Heart right ventricle (tissue), 16 donors: ENCODE data around the gene TBC1D26. TPM values are rescaled to one million over a fixed set of nuclear protein-coding genes. Genes with fewer than 3 reads are reported as not detected.
"Not testable (repeated sequence)": the region's sequence is repeated elsewhere in the genome, so short reads cannot be mapped to it uniquely, and the experiment has no call there.

ENCODE experiments used
- ATAC-seq, 8 donors: fragments of 200-7000 bp; cut with Tn5 transposase; one replicate each; pipeline ENCODE4 v1.9.1; 2020; ENCODE audit warnings: mild to moderate bottlenecking in 8 of 8, moderate library complexity in 8 of 8, moderate number of reproducible peaks in 1 of 8
- DNase-seq, 2 donors: peaks; one replicate each; pipeline ENCODE4 v3.0.0-alpha.2; 2020
- H3K27ac ChIP-seq, 10 donors: fragments of 200-600 bp; sonication (generic) in 2 of 10; one replicate each; pipeline versions ENCODE4 v1.5.0 to v1.8.0; 2020 to 2022; ENCODE audit warnings: mild to moderate bottlenecking in 3 of 10
- H3K27me3 ChIP-seq, 7 donors: fragments of 200-600 bp; one replicate each; pipeline ENCODE4 v1.8.0; 2021 to 2022; ENCODE audit warnings: mild to moderate bottlenecking in 2 of 7
- H3K36me3 ChIP-seq, 9 donors: fragments of 200-600 bp; sonication (generic) in 1 of 9; one replicate each; pipeline versions ENCODE4 v1.5.0 to v1.8.0; 2020 to 2022; ENCODE audit warnings: mild to moderate bottlenecking in 2 of 9
- H3K4me1 ChIP-seq, 9 donors: fragments of 200-600 bp; sonication (generic) in 1 of 9; one replicate each; pipeline versions ENCODE4 v1.5.0 to v1.8.0; 2020 to 2022; ENCODE audit warnings: mild to moderate bottlenecking in 4 of 9
- H3K4me3 ChIP-seq, 10 donors: fragments of 200-600 bp; sonication (generic) in 2 of 10; one replicate each; pipeline versions ENCODE4 v1.5.0 to v1.8.0; 2020 to 2022; ENCODE audit warnings: mild to moderate bottlenecking in 7 of 10, moderate library complexity in 2 of 10
- H3K9me3 ChIP-seq, 11 donors: fragments of 200-600 bp in 10 of 11; sonication (generic) in 2 of 11; one replicate each; pipeline versions ENCODE4 v1.5.0 to v1.8.0; 2013 to 2022; ENCODE audit warnings: mild to moderate bottlenecking in 2 of 11, control low read depth in 1 of 11, moderate library complexity in 1 of 11
- WGBS, 2 donors: extraction: QIAGEN DNeasy Blood & Tissue Kit; methylation state at CpG; one replicate each; pipeline ENCODE4 v1.1.7; 2013; ENCODE audit warnings: inconsistent platforms in 1 of 2; 5-methylcytosine and 5-hydroxymethylcytosine counted together
- intact Hi-C, 10 donors: fragments of 100-400 bp; cut with DNase I; formaldehyde crosslinking; loops; one replicate each; pipeline versions ENCODE4 v1.11.1 to v1.14.2; 2022
- polyA plus RNA-seq, 2 donors: library from polyadenylated mRNA; stranded (reverse); fragments of 200-250 nt; gene quantifications; one replicate each; pipeline ENCODE4 v1.2.3, GENCODE V29; 2013
- total RNA-seq, 10 donors: library from RNA; stranded (reverse); fragmentation: NEBNext Ultra II Directional in 3 of 10; extraction: Animal tissue kit (Norgen Biotek cat#: 25700) in 3 of 10; gene quantifications; one replicate each; pipeline versions ENCODE4 v1.2.1 to v1.2.4, GENCODE V29; 2021 to 2023
- TF ChIP-seq, protein P1 (sequence below), 9 donors: fragments of 200-600 bp; sonication (generic) in 2 of 9; IDR thresholded peaks; one replicate each; pipeline versions ENCODE4 v1.5.0 to v1.8.0; 2021 to 2022; ENCODE audit warnings: antibody characterized with exemption in 9 of 9, mild to moderate bottlenecking in 5 of 9, moderate library complexity in 1 of 9
- donor health status: Arrhythmogenic right ventricular cardiomyopathy.
- donor health status: ischemic (EF 13 %, LVEDD 7.1; RV severe dilation, severe dysfunction).
- donor health status: healthy with polysubstance abuse.
- donor health status: DM: no; HTN: yes; CAD: no.
- donor health status: DM: no; HTN: no; CAD: no.
- donor health status: ischemic (EF 25% LVEDD 6.9; RV normal size, moderate dysfunction).
- donor health status: ischemic (EF 25% LVEDD 5.7; RV mildly dilated, moderate dysfunction).
- donor health status: healthy.
- donor health status: DM: yes; HTN: yes; CAD: no.
- donor health status: Ischemic cardiomyopathy.
- donor health status: ischemic (EF 35%, LVEDD 5.7; RV mildly dilated, moderate dysfunction).
- donor health status: nonischemic (EF 11% LVEDD 7.7; RV severe dilation, severe dysfunction).
- donor health status: DM: yes; HTN: yes; CAD: no.
- donor health status: PGD.
- donor health status: ischemic (EF 29% LVEDD 5.4; RV normal size, mild dysfunction).
- donor health status: nonischemic (EF 23%, LVEDD 6.1; RV moderate dilation, normal function).

The TBC1D26 gene
- total and polyA plus RNA-seq, 12 donors = 0.07 TPM; not detected in 11

DNA sequence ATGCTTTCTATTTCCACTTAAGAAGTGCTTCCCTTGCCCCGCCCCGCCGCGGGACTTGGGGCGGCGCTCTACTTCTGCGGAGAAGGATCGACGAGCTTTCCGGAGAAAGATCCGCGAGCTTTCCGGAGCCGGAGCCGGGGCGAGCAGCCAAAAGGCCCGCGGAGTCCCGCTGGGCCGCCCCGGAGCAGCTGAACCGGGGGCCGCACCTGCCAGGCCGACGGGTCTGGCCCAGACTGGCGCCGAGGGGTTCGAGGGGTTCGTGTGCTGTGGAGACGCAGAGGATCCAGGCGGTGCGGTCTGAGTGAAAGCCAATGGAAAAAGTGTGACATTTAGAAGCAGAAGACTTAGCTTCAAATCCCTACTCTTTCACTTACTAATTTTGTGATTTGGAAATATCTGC lies 50.8 kb downstream of the TBC1D26 start:
- peak overlapping the region in 9 of 10 donors; percentile 46 to 82 (median 68) for H3K27ac ChIP-seq
- H3K36me3 ChIP-seq = no peaks in the 10 kb centered on the region
- WGBS, 2 donors = 3 to 8% methylated on average over 32 of the region's 32 CpGs
- H3K27me3 ChIP-seq = peaks cover 0 to 9% (median 0%) of the 10 kb centered on the region in 7 donors
- H3K4me1 ChIP-seq = peaks cover 0 to 37% (median 17%) of the 10 kb centered on the region in 9 donors
- H3K9me3 ChIP-seq = no peaks in the 10 kb centered on the region
- DNase-seq = peak; percentile 68 to 77
- H3K4me3 ChIP-seq = peak overlapping the region in 9 of 10 donors; percentile 37 to 60 (median 54)
- intact Hi-C loops = no loop called here
- ATAC-seq = peak; percentile 63 to 83 (median 74)
- TF ChIP-seq, protein P1, sequence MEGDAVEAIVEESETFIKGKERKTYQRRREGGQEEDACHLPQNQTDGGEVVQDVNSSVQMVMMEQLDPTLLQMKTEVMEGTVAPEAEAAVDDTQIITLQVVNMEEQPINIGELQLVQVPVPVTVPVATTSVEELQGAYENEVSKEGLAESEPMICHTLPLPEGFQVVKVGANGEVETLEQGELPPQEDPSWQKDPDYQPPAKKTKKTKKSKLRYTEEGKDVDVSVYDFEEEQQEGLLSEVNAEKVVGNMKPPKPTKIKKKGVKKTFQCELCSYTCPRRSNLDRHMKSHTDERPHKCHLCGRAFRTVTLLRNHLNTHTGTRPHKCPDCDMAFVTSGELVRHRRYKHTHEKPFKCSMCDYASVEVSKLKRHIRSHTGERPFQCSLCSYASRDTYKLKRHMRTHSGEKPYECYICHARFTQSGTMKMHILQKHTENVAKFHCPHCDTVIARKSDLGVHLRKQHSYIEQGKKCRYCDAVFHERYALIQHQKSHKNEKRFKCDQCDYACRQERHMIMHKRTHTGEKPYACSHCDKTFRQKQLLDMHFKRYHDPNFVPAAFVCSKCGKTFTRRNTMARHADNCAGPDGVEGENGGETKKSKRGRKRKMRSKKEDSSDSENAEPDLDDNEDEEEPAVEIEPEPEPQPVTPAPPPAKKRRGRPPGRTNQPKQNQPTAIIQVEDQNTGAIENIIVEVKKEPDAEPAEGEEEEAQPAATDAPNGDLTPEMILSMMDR (IDR thresholded peaks at IDR 0.05) = peak in 4 of 9 donors; percentile 8 to 23 (median 12)

DNA sequence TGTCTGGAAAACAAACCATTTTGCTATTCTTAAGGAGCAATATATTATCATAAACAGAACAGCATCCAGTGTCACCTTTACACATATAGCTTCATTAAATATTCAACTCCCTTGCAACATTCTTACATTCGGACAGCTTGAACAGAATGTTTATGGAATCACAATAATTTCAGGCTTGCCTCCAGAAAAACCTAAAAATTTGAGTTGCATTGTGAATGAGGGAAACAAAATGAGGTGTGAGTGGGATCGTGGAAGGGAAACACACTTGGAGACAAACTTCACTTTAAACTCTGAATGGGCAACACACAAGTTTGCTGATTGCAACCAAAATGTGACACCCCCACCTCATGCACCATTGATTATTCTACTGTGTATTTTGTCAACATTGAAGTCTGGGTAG lies 51.4 kb downstream of the TBC1D26 start:
- intact Hi-C loops = no loop called here
- ATAC-seq (no peak), DNase-seq (no peak)
- TF ChIP-seq, protein P1 (IDR thresholded peaks at IDR 0.05) = no peak
- Histone ChIP-seq H3K36me3 (no peaks in the 10 kb centered on the region), H3K4me3 (peak overlapping the region in 3 of 10 donors; percentile 57 to 60 (median 60)), H3K27ac (peak overlapping the region in 6 of 10 donors; percentile 46 to 82 (median 70)), H3K4me1 (peaks cover 0 to 37% (median 17%) of the 10 kb centered on the region in 9 donors), H3K27me3 (peaks cover 0 to 9% (median 0%) of the 10 kb centered on the region in 7 donors), H3K9me3 (no peaks in the 10 kb centered on the region)
- 94 to 97% methylated on average over 2 of the region's 2 CpGs for WGBS, 2 donors

DNA sequence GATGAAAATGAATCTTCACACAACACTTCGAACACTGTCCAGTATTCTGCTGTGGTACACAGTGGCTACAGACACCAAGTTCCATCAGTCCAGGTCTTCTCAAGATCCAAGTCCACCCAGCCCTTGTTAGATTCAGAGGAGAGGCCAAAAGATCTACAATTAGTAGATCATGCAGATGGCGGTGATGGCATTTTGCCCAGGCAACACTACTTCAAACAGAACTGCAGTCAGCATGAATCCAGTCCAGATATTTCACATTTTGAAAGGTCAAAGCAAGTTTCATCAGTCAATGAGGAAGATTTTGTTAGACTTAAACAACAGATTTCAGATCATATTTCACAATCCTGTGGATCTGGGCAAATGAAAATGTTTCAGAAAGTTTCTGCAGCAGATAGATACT lies 52.3 kb downstream of the TBC1D26 start:
- peaks cover 0 to 37% (median 17%) of the 10 kb centered on the region in 9 donors for H3K4me1 ChIP-seq
- intact Hi-C loops, H3K4me3 ChIP-seq, H3K36me3 ChIP-seq, H3K9me3 ChIP-seq, H3K27me3 ChIP-seq, H3K27ac ChIP-seq, ATAC-seq: not testable (repeated sequence)
- 79 to 86% methylated on average over 2 of the region's 2 CpGs for WGBS, 2 donors
- DNase-seq = peak in 1 of 2 donors; percentile 26

DNA sequence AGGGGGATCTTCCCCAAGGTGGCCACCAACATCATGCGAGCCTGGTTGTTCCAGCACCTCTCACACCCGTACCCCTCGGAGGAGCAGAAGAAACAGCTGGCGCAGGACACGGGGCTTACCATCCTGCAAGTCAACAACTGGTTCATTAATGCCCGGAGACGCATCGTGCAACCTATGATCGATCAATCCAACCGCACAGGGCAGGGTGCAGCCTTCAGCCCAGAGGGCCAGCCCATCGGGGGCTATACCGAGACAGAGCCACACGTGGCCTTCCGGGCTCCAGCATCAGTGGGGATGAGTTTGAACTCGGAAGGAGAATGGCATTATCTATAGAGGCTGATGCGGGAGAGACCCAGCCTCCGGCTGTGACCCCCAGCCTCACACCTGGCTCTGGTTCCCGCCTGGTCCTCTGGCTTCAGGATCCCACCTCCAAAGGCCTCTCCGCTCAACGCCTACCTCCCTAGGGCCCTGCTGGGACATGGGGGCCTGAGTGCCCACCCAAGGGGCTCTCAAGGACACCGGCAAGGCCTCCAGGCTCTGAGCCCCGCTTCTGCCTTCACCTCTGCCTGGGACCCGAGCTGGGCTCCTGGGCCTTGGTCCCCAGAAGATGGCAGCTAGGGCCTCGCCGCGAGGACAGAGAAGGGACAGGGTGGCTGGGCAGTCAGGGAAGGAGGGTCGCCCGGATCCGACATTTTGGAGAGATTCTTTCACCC lies 55.4 kb downstream of the TBC1D26 start:
- H3K27ac ChIP-seq, H3K4me3 ChIP-seq, H3K27me3 ChIP-seq, H3K36me3 ChIP-seq, intact Hi-C loops, DNase-seq, H3K9me3 ChIP-seq: not testable (repeated sequence)
- 94 to 97% methylated on average over 29 of the region's 29 CpGs for WGBS, 2 donors
- peak in 2 of 8 donors; percentile 11 to 54 for ATAC-seq
- H3K4me1 ChIP-seq = peaks cover 0 to 32% (median 12%) of the 10 kb centered on the region in 9 donors

DNA sequence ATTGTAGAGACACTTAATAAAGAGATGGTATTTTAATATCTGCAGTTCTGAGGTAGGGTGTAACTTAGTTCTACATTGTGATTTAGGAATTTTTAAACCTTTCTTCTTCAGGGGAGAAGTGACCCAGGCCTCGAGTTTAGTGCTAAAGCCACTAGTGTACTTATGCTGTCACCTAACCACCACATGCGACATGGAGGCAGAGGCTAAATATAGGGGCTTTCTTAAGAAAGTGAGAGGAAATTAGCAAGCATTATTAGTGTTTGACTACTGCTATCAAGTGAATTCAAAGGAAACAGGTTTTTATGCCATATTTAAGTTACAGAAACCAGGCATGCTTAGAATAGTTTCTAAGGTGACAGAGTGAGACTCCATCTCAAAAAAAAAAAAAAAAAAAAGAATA lies 56.3 kb downstream of the TBC1D26 start:
- WGBS, 2 donors = no CpG with 5 or more reads among the region's 2 CpGs
- intact Hi-C loops = not testable (repeated sequence)

More for the DNA sequence above, 56.3 kb downstream of the TBC1D26 start:
- H3K4me3 ChIP-seq, ATAC-seq, H3K27ac ChIP-seq, DNase-seq, H3K9me3 ChIP-seq, H3K27me3 ChIP-seq, H3K36me3 ChIP-seq: not testable (repeated sequence)
- peaks cover 0 to 23% (median 6%) of the 10 kb centered on the region in 9 donors for H3K4me1 ChIP-seq

Other genes with a start within 250 kb of the TBC1D26 start
- 1 to 10 TPM; 2.5 to 8.2 (median 5.0) TPM for gene TVP23C, start 168.8 kb upstream of the TBC1D26 start, total RNA-seq
- gene TVP23C, start 168.8 kb upstream of the TBC1D26 start, polyA plus RNA-seq = 1 to 10 TPM; 2.0 to 5.3 TPM
- 1 to 10 TPM in 2 of 10 donors, under 1 TPM in 8; 0.25 to 2.2 (median 0.55) TPM for gene FBXW10B, start 112.6 kb upstream of the TBC1D26 start, total RNA-seq
- gene FBXW10B, start 112.6 kb upstream of the TBC1D26 start, polyA plus RNA-seq = 1 to 10 TPM in 1 of 2 donors, under 1 TPM in 1; 0.87 to 2.2 TPM
- 10 to 100 TPM; 11.3 to 41.5 (median 22.5) TPM for gene TRIM16, start 48.0 kb upstream of the TBC1D26 start, total RNA-seq
- 10 to 100 TPM in 1 of 2 donors, 1 to 10 TPM in 1; 8.2 to 13.8 TPM for gene TRIM16, start 48.0 kb upstream of the TBC1D26 start, polyA plus RNA-seq
- gene ZNF286A, start 32.5 kb upstream of the TBC1D26 start, total RNA-seq = 10 to 100 TPM in 8 of 10 donors, 1 to 10 TPM in 2; 9.0 to 17.2 (median 12.3) TPM
- 10 to 100 TPM in 1 of 2 donors, 1 to 10 TPM in 1; 7.8 to 10.7 TPM for gene ZNF286A, start 32.5 kb upstream of the TBC1D26 start, polyA plus RNA-seq
- gene ADORA2B, start 212.8 kb downstream of the TBC1D26 start, total RNA-seq = 1 to 10 TPM in 2 of 10 donors, under 1 TPM in 8; 0.18 to 2.0 (median 0.64) TPM
- under 1 TPM; 0.59 to 0.67 TPM for gene ADORA2B, start 212.8 kb downstream of the TBC1D26 start, polyA plus RNA-seq